ES-I3 (cell line): ENCODE results near the gene MKLN1.

Source experiments
- H3K36me3 ChIP-seq: 2 replicates; pipeline ENCODE4 v1.6.1; 2013; ENCODE audit warnings: mild to moderate bottlenecking, low read length, control low read depth, moderate library complexity; ENCODE audit not compliant: insufficient read depth
- H3K4me1 ChIP-seq: 2 replicates; pipeline ENCODE4 v1.6.1; 2013; ENCODE audit warnings: mild to moderate bottlenecking, control low read depth, low read length; ENCODE audit not compliant: insufficient read depth
- H3K9ac ChIP-seq: 2 replicates; pipeline ENCODE4 v1.6.1; 2013; ENCODE audit warnings: low read depth, mild to moderate bottlenecking, low read length, moderate library complexity
- H3K9me3 ChIP-seq: 2 replicates; pipeline ENCODE4 v1.6.1; 2013; ENCODE audit warnings: mild to moderate bottlenecking, low read length, moderate library complexity; ENCODE audit not compliant: control insufficient read depth, insufficient read depth

Gene MKLN1

GRCh38 chr7:131354390-131354789 is 26.7 kb downstream of the MKLN1 start:
- Histone ChIP-seq H3K9me3 (0 out of 2 replicates have a peak, but pooled peaks cover 2% of the 10 kb centered on the region), H3K4me1 (no peaks in the 10 kb centered on the region; the same call in 1 of the 2 replicates), H3K36me3 (no peaks in the 10 kb centered on the region), H3K9ac (no peak overlapping the region)

GRCh38 chr7:131355917-131356777 is 28.5 kb downstream of the MKLN1 start:
- no peaks in the 10 kb centered on the region; the same call in 1 of the 2 replicates for H3K9me3 ChIP-seq
- no peak overlapping the region for H3K9ac ChIP-seq
- H3K36me3 ChIP-seq, result no peaks in the 10 kb centered on the region
- no peaks in the 10 kb centered on the region; the same call in 1 of the 2 replicates for H3K4me1 ChIP-seq

- no peaks in the 10 kb centered on the region; the same call in 1 of the 2 replicates for H3K9me3 ChIP-seq
- no peaks in the 10 kb centered on the region for H3K36me3 ChIP-seq
- no peaks in the 10 kb centered on the region; the same call in 1 of the 2 replicates for H3K4me1 ChIP-seq
- no peak overlapping the region for H3K9ac ChIP-seq
Observed at GRCh38 chr7:131357282-131357880, 29.7 kb downstream of the MKLN1 start.

- H3K4me1 ChIP-seq, result peaks cover 4% of the 10 kb centered on the region; the same call in 1 of the 2 replicates
- H3K9me3 ChIP-seq, result no peaks in the 10 kb centered on the region; the same call in 1 of the 2 replicates
- no peak overlapping the region for H3K9ac ChIP-seq
- H3K36me3 ChIP-seq, result no peaks in the 10 kb centered on the region
Observed at GRCh38 chr7:131358636-131359035, 31.0 kb downstream of the MKLN1 start.

- Histone ChIP-seq H3K4me1 (peaks cover 4% of the 10 kb centered on the region; the same call in 1 of the 2 replicates), H3K9me3 (no peaks in the 10 kb centered on the region; the same call in 1 of the 2 replicates), H3K9ac (no peak overlapping the region)
Observed at GRCh38 chr7:131359136-131359776, 31.6 kb downstream of the MKLN1 start.

GRCh38 chr7:131363719-131364118 is 36.0 kb downstream of the MKLN1 start:
- H3K36me3 ChIP-seq, result no peaks in the 10 kb centered on the region
- peaks cover 4% of the 10 kb centered on the region; the same call in 1 of the 2 replicates for H3K4me1 ChIP-seq

More at GRCh38 chr7:131359136-131359776, 31.6 kb downstream of the MKLN1 start:
- no peaks in the 10 kb centered on the region for H3K36me3 ChIP-seq

GRCh38 chr7:131364767-131365344 is 37.2 kb downstream of the MKLN1 start:
- Histone ChIP-seq H3K4me1 (peaks cover 4% of the 10 kb centered on the region; the same call in 1 of the 2 replicates), H3K9ac (no peak overlapping the region), H3K36me3 (no peaks in the 10 kb centered on the region), H3K9me3 (no peaks in the 10 kb centered on the region; the same call in 1 of the 2 replicates)

More at GRCh38 chr7:131363719-131364118, 36.0 kb downstream of the MKLN1 start:
- Histone ChIP-seq H3K9me3 (no peaks in the 10 kb centered on the region; the same call in 1 of the 2 replicates), H3K9ac (no peak overlapping the region)

- peaks cover 12% of the 10 kb centered on the region for H3K4me1 ChIP-seq
- H3K36me3 ChIP-seq, result no peaks in the 10 kb centered on the region
- no peak overlapping the region for H3K9ac ChIP-seq
- H3K9me3 ChIP-seq, result no peaks in the 10 kb centered on the region
Observed at GRCh38 chr7:131365838-131366237, 38.2 kb downstream of the MKLN1 start.

- peaks cover 9% of the 10 kb centered on the region for H3K4me1 ChIP-seq
Observed at GRCh38 chr7:131369354-131369753, 41.7 kb downstream of the MKLN1 start.

GRCh38 chr7:131370523-131370968 is 42.9 kb downstream of the MKLN1 start:
- H3K36me3 ChIP-seq, result no peaks in the 10 kb centered on the region
- no peaks in the 10 kb centered on the region for H3K9me3 ChIP-seq
- H3K4me1 ChIP-seq, result peaks cover 9% of the 10 kb centered on the region
- H3K9ac ChIP-seq, result no peak overlapping the region

More at GRCh38 chr7:131369354-131369753, 41.7 kb downstream of the MKLN1 start:
- Histone ChIP-seq H3K9me3 (no peaks in the 10 kb centered on the region), H3K36me3 (no peaks in the 10 kb centered on the region), H3K9ac (no peak overlapping the region)

GRCh38 chr7:131371411-131371810 is 43.7 kb downstream of the MKLN1 start:
- no peak overlapping the region for H3K9ac ChIP-seq
- H3K4me1 ChIP-seq, result peaks cover 9% of the 10 kb centered on the region
- no peaks in the 10 kb centered on the region for H3K9me3 ChIP-seq
- H3K36me3 ChIP-seq, result no peaks in the 10 kb centered on the region

GRCh38 chr7:131372554-131372953 is 44.9 kb downstream of the MKLN1 start:
- Histone ChIP-seq H3K4me1 (peaks cover 9% of the 10 kb centered on the region), H3K9ac (no peak overlapping the region), H3K9me3 (no peaks in the 10 kb centered on the region), H3K36me3 (no peaks in the 10 kb centered on the region)

GRCh38 chr7:131374821-131375220 is 47.1 kb downstream of the MKLN1 start:
- no peaks in the 10 kb centered on the region for H3K9me3 ChIP-seq
- no peaks in the 10 kb centered on the region for H3K36me3 ChIP-seq
- no peak overlapping the region for H3K9ac ChIP-seq
- peaks cover 9% of the 10 kb centered on the region for H3K4me1 ChIP-seq
